Parietal lobe (tissue), 1 donor: ENCODE data around the gene RRAGB. TPM values are rescaled to one million over a fixed set of nuclear protein-coding genes. Genes with fewer than 3 reads are reported as not detected.

ENCODE experiments used
- total RNA-seq: library from RNA; depleted of rRNA; stranded (reverse); fragments of >200 nt; gene quantifications from one replicate; pipeline ENCODE4 v1.2.3, GENCODE V29; 2014

Gene RRAGB
- total RNA-seq = 76.1 TPM

GRCh38 chrX:55717521-55718497, at the start of gene RRAGB:
TSS of gene RRAGB (plus strand) at chrX:55717749. CDS start at chrX:55718328, 579 bp downstream.

Other genes starting within 250 kb of the RRAGB start
- 4.7 TPM for gene USP51, start 227.9 kb upstream of the RRAGB start, total RNA-seq
- not detected for gene FOXR2, start 94.3 kb upstream of the RRAGB start, total RNA-seq